ENCODE data around the gene PROB1.

DNA sequence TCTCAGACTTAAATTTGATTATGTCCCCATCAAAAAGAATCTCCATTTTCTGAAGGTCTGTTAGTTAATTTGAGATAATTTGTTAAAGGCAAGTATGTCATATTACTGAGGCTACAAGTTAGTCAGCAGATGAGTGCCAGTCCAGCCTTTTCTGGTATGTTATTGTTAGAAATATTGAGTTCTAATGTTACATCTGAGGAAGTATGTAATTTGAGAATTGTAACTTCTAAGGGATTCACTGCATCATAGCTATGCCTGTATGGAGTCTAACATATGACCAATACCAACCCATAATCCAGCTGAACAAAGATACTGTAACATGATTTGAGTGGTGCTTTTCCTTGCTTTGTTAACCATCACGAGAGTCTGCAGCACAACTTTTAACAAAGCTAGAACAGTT, 25.7 kb downstream of the PROB1 start:
- TF ChIP-seq RAD21 (IDR thresholded peaks at IDR 0.05; ENCODE audit: low read length): no peak
- TF ChIP-seq, protein P1, sequence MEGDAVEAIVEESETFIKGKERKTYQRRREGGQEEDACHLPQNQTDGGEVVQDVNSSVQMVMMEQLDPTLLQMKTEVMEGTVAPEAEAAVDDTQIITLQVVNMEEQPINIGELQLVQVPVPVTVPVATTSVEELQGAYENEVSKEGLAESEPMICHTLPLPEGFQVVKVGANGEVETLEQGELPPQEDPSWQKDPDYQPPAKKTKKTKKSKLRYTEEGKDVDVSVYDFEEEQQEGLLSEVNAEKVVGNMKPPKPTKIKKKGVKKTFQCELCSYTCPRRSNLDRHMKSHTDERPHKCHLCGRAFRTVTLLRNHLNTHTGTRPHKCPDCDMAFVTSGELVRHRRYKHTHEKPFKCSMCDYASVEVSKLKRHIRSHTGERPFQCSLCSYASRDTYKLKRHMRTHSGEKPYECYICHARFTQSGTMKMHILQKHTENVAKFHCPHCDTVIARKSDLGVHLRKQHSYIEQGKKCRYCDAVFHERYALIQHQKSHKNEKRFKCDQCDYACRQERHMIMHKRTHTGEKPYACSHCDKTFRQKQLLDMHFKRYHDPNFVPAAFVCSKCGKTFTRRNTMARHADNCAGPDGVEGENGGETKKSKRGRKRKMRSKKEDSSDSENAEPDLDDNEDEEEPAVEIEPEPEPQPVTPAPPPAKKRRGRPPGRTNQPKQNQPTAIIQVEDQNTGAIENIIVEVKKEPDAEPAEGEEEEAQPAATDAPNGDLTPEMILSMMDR (IDR thresholded peaks at IDR 0.05): no peak
- TF ChIP-seq ZBTB33 (IDR thresholded peaks at IDR 0.05; ENCODE audit: borderline replicate concordance, low read depth): no peak
- no peak for TF ChIP-seq GABPA (IDR thresholded peaks at IDR 0.05; ENCODE audit: low read depth)
- TF ChIP-seq SMC3 (IDR thresholded peaks at IDR 0.05; ENCODE audit: low read depth, low read length): no peak
- TF ChIP-seq TAF1 (IDR thresholded peaks at IDR 0.05; ENCODE audit: borderline replicate concordance, low read depth, low read length): no peak

All from SK-N-SH (cell line).